GM21367 (cell line): ENCODE results near the gene GABRB3.

Source experiments
- ATAC-seq: cut with Tn5 transposase; IDR thresholded peaks from one replicate; pipeline ENCODE4 v1.9.1; 2021; ENCODE audit not compliant: unreplicated experiment

The GABRB3 gene

DNA sequence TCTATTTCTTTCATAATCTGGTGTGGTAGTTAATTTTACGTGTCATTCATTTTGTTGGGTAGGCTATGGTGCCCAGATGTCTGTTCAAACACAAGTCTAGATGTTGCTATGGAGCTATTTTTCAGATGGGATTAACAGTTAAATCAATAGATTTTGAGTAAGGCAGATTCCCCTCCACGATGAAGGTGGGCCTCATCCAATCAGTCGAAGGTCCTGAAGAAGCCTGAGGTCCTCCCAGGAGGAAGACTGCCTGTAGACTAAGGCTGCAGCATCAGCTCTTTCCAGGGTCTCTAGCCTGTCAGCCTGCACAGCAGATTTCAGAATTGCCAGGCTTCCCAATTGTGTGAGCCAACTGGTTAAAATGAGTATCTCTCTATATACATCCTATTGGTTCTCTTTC lies 92.9 kb downstream of the GABRB3 start:
- no peak for ATAC-seq

GRCh38 chr15:26676115-26676514 lies 96.8 kb downstream of the GABRB3 start:
- ATAC-seq: no peak

DNA sequence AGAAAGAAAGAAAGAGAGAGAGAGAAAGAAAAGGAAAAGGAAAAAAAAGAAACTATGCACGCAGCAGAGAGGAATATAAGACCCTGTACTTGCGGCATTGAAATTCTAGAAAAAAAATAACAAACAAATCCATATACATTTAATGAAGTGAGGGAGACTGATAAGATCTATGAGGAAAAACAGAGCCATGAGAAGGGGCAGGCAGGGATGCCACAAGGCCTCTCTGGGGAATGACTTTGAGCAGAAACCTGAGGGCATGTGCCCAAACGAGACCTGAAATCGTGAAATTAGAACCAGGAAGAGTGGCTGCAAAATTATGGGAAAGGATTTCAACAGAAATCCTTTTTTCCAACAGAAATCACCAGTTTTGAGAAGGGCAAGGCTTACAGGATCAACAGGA lies 98.4 kb downstream of the GABRB3 start:
- no peak for ATAC-seq

DNA sequence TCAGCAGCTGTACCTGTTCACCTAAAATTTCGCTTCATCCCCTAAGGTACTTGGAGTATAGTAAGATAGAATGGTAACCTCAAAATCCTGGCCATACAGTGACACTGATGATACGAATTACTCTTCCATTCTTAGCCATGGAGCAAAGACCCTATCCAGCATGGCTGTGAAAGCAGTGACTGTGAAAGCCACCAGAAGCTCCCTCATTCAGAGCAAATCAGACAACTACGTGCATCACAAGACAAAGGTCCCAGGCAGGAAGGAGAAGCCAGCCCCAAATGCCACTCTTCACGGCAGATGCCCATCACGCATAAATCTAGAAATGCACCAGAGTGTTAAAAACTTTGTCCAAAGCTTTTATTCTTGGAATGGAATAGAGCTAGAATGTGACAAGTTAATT lies 99.4 kb downstream of the GABRB3 start:
- no peak for ATAC-seq

- no peak for ATAC-seq
Measured at GRCh38 chr15:26670116-26670515, 102.8 kb downstream of the GABRB3 start.

DNA sequence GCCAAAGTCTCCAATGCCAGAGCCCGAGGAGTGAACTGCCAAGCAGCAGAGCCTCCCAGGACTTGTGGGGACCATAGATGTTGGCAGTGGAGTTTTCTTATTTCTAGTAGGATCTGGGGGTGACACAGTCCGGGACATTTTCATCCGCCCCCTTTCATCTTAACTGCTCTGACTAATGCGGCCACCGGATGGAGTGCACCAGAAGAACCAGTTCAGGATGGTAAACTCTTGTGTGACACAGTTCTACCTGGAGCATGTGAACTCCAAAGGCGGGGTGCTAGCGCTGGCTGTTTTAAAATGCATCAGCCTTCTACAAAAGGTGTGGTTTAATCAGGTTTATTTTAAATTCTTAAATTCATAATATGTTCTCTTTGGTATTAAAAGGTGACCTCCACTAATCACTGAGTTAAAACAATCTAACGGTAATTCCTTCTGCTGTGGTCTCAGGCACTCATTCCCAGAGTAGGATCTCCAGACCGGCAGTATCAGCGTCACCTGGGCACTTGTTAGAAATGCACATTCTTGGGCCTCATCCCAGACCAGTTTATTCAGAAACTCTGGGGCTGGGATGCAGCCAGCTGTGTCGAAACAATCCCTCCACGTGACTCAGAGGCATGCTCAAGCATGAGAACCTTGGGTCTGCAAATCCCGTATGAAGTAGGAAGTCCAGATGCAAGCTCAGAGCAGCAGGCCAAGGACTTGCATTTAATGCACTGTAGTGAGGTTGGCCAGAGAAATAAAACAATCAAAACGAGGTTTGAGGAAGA lies 105.5 kb downstream of the GABRB3 start:
- ATAC-seq: no peak

- no peak for ATAC-seq
Measured at GRCh38 chr15:26665957-26666791, 106.7 kb downstream of the GABRB3 start.

GRCh38 chr15:26662283-26662682 lies 110.6 kb downstream of the GABRB3 start:
- ATAC-seq: no peak

- ATAC-seq: no peak
Measured at GRCh38 chr15:26661748-26662147, 111.1 kb downstream of the GABRB3 start.

DNA sequence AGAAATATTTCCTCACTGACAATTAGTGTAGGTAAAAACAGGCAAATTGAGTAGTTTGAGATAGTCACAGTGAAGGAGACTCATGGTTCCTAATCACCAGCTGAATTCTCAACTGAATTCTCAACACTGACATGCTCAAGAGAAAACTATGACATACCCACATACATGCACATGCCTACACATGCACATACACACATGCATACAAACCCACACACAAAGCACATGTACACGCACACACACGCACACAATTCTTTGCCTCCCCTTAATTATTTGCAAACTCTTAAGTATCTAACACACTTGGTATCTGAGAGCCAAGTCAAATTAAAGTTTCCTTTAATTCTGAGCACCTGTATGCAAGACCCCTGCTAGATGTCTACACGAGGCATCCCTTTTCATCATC lies 111.8 kb downstream of the GABRB3 start:
- no peak for ATAC-seq

DNA sequence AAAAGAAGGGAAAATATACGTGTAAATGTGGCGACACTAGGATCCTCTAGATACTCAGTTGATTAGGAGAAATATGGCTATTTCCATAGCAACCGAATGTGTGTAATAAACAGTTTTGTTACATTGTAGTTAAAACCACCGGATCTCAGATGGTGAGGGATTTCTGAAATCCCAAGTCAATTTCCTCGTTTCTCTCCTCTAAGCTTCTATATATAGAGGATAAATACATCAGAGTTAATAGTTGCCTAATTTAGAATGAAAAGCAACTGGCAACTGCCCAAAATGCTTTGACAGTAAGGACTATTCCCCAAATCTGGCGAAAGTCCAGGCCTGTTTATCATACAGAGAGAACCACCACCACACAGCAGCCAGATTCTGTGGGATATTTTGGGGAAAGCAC lies 112.6 kb downstream of the GABRB3 start:
- no peak for ATAC-seq

DNA sequence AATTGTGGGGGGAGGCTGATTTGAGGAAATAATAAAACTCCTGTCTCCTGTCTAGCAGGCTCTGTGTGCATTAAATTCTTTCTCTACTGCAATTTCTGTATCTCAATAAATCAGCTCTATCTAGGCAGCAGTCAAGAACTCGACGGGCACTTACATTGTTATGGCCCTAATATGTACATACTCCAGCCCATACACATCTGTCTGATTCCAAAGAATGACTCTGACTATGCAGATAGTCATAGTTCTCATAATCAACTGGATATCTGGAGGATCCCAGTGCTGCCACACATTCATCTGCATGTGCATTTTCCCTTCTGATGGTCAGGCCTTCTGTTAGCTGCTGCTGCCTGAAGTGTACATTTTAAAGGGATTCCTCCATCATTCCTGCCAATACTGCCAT lies 114.6 kb downstream of the GABRB3 start:
- no peak for ATAC-seq

- ATAC-seq: no peak
Measured at GRCh38 chr15:26656080-26656479, 116.8 kb downstream of the GABRB3 start.

GRCh38 chr15:26651909-26652308 lies 121.0 kb downstream of the GABRB3 start:
- no peak for ATAC-seq

GRCh38 chr15:26648676-26649075 lies 124.2 kb downstream of the GABRB3 start:
- ATAC-seq: no peak

GRCh38 chr15:26644948-26645347 lies 127.9 kb downstream of the GABRB3 start:
- ATAC-seq: no peak

DNA sequence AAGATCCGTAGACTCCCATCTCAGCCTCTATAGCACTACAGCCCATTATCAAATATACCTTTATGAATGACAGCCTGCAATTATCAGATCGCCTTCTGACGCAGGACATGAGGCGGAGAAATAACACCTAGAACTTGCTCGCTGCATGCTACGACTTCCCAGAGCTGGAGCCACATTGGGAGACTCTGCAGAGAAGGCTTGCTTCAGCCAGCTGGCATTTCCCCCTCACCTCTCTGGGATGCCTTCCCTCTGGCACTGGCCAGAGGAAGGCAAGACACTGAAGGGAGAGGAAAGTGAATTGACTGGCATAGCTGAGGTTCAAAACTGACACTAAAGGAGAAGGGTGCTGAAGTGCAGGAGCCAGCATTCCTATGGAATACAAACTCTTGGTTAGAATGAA lies 131.7 kb downstream of the GABRB3 start:
- no peak for ATAC-seq

DNA sequence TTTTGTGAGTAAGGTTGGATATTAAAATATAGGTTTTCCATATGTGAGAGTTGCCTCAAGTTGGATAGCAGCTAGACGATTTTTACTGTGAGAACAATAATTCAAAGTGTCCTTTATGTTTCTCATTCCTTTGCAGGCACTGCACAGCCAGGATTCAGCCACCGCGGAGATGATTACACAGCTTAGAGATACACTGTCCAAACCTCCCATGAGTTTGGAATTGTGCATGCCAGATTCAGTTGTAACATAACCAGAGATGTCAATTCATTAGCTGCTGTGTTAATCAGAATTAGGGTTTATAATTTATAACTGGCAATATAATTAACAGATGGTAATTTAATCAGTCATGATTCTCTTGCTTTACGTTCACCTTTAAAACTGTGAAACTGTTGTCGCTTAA lies 132.3 kb downstream of the GABRB3 start:
- no peak for ATAC-seq

DNA sequence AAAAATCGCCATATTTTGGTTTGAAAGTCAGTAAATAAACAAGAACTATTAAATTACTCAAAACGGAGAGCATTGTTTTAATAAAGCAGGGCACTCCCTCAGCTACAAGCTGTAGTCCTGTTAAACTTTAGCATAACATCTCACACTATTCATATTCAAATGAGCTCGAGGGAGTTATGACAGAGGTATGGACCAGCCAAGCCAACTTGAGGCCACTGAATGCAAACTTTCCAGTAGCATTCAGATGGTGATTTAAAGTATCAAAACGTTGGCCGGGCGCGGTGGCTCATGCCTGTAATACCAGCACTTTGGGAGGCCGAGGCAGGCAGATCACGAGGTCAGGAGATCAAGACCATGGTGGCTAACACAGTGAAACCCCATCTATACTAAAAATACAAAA lies 132.9 kb downstream of the GABRB3 start:
- ATAC-seq: no peak

DNA sequence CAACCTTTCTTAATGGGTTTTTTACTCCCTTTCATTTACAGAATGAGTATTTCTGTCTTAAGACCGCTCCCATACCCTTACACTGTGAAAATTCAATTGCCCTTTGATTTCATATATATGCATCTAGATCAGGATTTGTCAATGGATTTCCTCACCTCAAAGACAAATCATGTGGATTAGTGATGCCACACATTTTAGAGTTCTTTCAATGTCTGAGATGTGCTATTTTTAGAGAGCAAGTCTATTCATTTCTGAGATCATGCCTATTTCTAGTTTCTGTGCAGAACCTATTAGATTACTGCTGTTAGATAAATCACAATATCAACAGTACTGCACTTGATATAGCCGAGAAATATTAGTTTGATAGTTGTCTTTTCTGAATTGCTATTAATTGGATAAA lies 137.3 kb downstream of the GABRB3 start:
- ATAC-seq: no peak

- no peak for ATAC-seq
Measured at GRCh38 chr15:26635105-26635504, 137.8 kb downstream of the GABRB3 start.

DNA sequence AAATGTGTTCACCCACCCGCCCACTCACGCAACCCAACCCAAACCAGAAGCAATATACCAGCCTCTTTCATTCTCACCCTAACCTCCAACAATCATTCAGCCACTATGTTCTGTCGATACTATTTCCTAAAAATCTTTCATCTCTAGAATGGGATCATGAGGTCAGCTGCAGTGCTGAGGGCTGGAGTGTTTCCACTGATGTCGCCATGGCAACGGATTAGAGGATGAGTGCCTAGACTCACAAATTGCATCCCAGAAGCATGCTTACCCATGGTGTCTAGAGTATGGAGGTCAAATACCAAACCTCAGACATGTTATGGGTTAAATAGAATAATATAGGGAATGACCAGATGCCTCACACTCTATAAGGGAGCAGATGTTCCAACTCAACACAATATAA lies 138.5 kb downstream of the GABRB3 start:
- ATAC-seq: no peak
